IMR-90 (cell line): ENCODE data around the gene SPEG. TPM values are rescaled to one million over a fixed set of nuclear protein-coding genes. Genes with fewer than 3 reads are reported as not detected.

ENCODE experiments used
- ATAC-seq: fragments of 200-7000 bp; cut with Tn5 transposase; 2 replicates; pipeline ENCODE4 v1.9.1; 2020; ENCODE audit warnings: low read depth, mild to moderate bottlenecking, moderate library complexity
- BruUV-seq: library from RNA; stranded (reverse); fragments of 400-500 nt; replicated peaks from 2 replicates; lab custom pipeline; 2021; lab: Mats Ljungman, UMichigan
- CTCF ChIA-PET: fragments of 300-600 bp; formaldehyde crosslinking; extraction: SDS; loops from one replicate; lab custom pipeline; 2021; ENCODE audit warnings: antibody characterized with exemption; lab: Yijun Ruan, JAX
- POLR2A ChIA-PET: fragments of 300-600 bp; sonication (Branson Sonifier 250); formaldehyde crosslinking; loops from one replicate; lab custom pipeline; 2022; ENCODE audit warnings: antibody characterized with exemption; ENCODE audit not compliant: unreplicated experiment; lab: Charles Lee
- DNase-seq: peaks from one replicate; pipeline ENCODE4 v3.0.0; 2013
- H2AFZ ChIP-seq: replicated peaks from 2 replicates; pipeline ENCODE3; 2013; ENCODE audit warnings: low read length, mild to moderate bottlenecking; ENCODE audit not compliant: poor library complexity
- H2AK5ac ChIP-seq: 2 replicates; pipeline ENCODE4 v1.6.1; 2013; ENCODE audit warnings: low read depth, low read length, inconsistent platforms
- H2AK9ac ChIP-seq: replicated peaks from 2 replicates; pipeline ENCODE3; 2013; ENCODE audit warnings: mild to moderate bottlenecking, low read depth, low read length, moderate library complexity; ENCODE audit not compliant: poor library complexity
- H2BK120ac ChIP-seq: 2 replicates; pipeline ENCODE4 v1.6.1; 2013; ENCODE audit warnings: low read depth, low read length, inconsistent platforms
- H2BK15ac ChIP-seq: 3 replicates; pipeline ENCODE4 v1.6.1; 2013; ENCODE audit warnings: low read depth, low read length, inconsistent platforms
- H2BK20ac ChIP-seq: 2 replicates; pipeline ENCODE4 v1.6.1; 2013; ENCODE audit warnings: low read depth, mild to moderate bottlenecking, inconsistent platforms, low read length, moderate library complexity
- H2BK5ac ChIP-seq: 2 replicates; pipeline ENCODE4 v1.6.1; 2013; ENCODE audit warnings: mild to moderate bottlenecking, low read depth, low read length, inconsistent platforms; ENCODE audit not compliant: poor library complexity, severe bottlenecking
- H3K14ac ChIP-seq: replicated peaks from 2 replicates; pipeline ENCODE4 v1.6.1; 2013; ENCODE audit warnings: low read depth, low read length, inconsistent platforms
- H3K18ac ChIP-seq: 2 replicates; pipeline ENCODE4 v1.6.1; 2013; ENCODE audit warnings: low read depth, low read length, control low read depth
- H3K23ac ChIP-seq: 2 replicates; pipeline ENCODE4 v1.6.1; 2013; ENCODE audit warnings: low read depth, low read length, inconsistent platforms
- H3K27ac ChIP-seq: 2 replicates; pipeline ENCODE4 v1.5.1; 2013; ENCODE audit warnings: mild to moderate bottlenecking, control low read depth, low read length; ENCODE audit not compliant: insufficient read depth
- H3K27me3 ChIP-seq: 2 replicates; pipeline ENCODE4 v1.6.1; 2013; ENCODE audit warnings: low read length; ENCODE audit not compliant: control insufficient read depth, insufficient read depth
- H3K36me3 ChIP-seq: 2 replicates; pipeline ENCODE4 v1.6.1; 2013; ENCODE audit warnings: low read length, mixed read lengths; ENCODE audit not compliant: control insufficient read depth, insufficient read depth
- H3K4ac ChIP-seq: 2 replicates; pipeline ENCODE4 v1.6.1; 2013; ENCODE audit warnings: low read depth, low read length, inconsistent platforms
- H3K4me1 ChIP-seq: 2 replicates; pipeline ENCODE4 v1.6.1; 2013; ENCODE audit warnings: low read length, mixed read lengths; ENCODE audit not compliant: control insufficient read depth, insufficient read depth
- H3K4me2 ChIP-seq: 2 replicates; pipeline ENCODE4 v1.6.1; 2013; ENCODE audit warnings: low read depth, mild to moderate bottlenecking, control low read depth, low read length, moderate library complexity
- H3K4me3 ChIP-seq: 2 replicates; pipeline ENCODE4 v1.5.1; 2013; ENCODE audit warnings: low read depth, mild to moderate bottlenecking, control low read depth, low read length, moderate library complexity; ENCODE audit not compliant: insufficient read depth
- H3K56ac ChIP-seq: 2 replicates; pipeline ENCODE4 v1.6.1; 2013; ENCODE audit warnings: low read length, inconsistent platforms; ENCODE audit not compliant: insufficient read depth; ENCODE audit errors: extremely low read depth
- H3K79me1 ChIP-seq, 2 experiments: 2 replicates each; pipeline ENCODE4 v1.6.1; 2013; ENCODE audit warnings: low read length in 2 of 2, inconsistent platforms in 1 of 2, low read depth in 1 of 2
- H3K9ac ChIP-seq: 2 replicates; pipeline ENCODE4 v1.6.1; 2013; ENCODE audit warnings: low read depth, low read length, control low read depth
- H3K9me1 ChIP-seq: 2 replicates; pipeline ENCODE4 v1.6.1; 2013; ENCODE audit warnings: low read length, inconsistent platforms; ENCODE audit not compliant: insufficient read depth
- H3K9me3 ChIP-seq: 2 replicates; pipeline ENCODE4 v1.6.1; 2013; ENCODE audit warnings: low read length; ENCODE audit not compliant: control insufficient read depth, insufficient read depth
- H4K20me1 ChIP-seq: 2 replicates; pipeline ENCODE4 v1.6.1; 2013; ENCODE audit warnings: low read length, inconsistent platforms; ENCODE audit not compliant: insufficient read depth
- H4K5ac ChIP-seq: 2 replicates; pipeline ENCODE4 v1.6.1; 2013; ENCODE audit warnings: mild to moderate bottlenecking, low read depth, low read length, control low read depth
- H4K8ac ChIP-seq, 2 experiments: 2 replicates each; pipeline ENCODE4 v1.6.1; 2013; ENCODE audit warnings: low read depth in 2 of 2, low read length in 2 of 2, control low read depth in 1 of 2, inconsistent platforms in 1 of 2
- H4K91ac ChIP-seq: 2 replicates; pipeline ENCODE4 v1.6.1; 2013; ENCODE audit warnings: low read depth, low read length, inconsistent platforms; ENCODE audit not compliant: insufficient read depth
- BHLHE40 ChIP-seq: fragments of 150-350 bp; IDR thresholded peaks from 2 replicates; pipeline ENCODE4 v1.6.1; 2016; ENCODE audit warnings: mild to moderate bottlenecking, low read depth, low read length
- FOS ChIP-seq: fragments of 150-350 bp; IDR thresholded peaks from 2 replicates; pipeline ENCODE4 v1.6.1; 2016; ENCODE audit warnings: low read depth, low read length
- MAFK ChIP-seq: IDR thresholded peaks from 2 replicates; pipeline ENCODE4 v1.6.1; 2012; ENCODE audit warnings: low read depth, low read length, improper control_type of control experiment
- MAZ ChIP-seq: IDR thresholded peaks from 2 replicates; pipeline ENCODE4 v1.6.1; 2012; ENCODE audit warnings: low read depth, mild to moderate bottlenecking, low read length, improper control_type of control experiment, moderate library complexity, borderline replicate concordance
- RAD21 ChIP-seq: IDR thresholded peaks from 2 replicates; pipeline ENCODE4 v1.6.1; 2012; ENCODE audit warnings: low read length, improper control_type of control experiment
- SMC3 ChIP-seq: fragments of 150-350 bp; IDR thresholded peaks from 2 replicates; pipeline ENCODE4 v1.6.1; 2016; ENCODE audit warnings: low read depth, mild to moderate bottlenecking, antibody characterized with exemption, low read length, moderate library complexity
- WGBS, 2 experiments: methylation state at CpG; one replicate each; pipeline versions ENCODE4 v1.1.5 to v1.1.7; 2013; ENCODE audit warnings: missing lambda C conversion rate in 2 of 2; ENCODE audit not compliant: insufficient read length in 1 of 2; ENCODE audit errors: extremely low coverage in 2 of 2; 5-methylcytosine and 5-hydroxymethylcytosine counted together
- dilution Hi-C: fragments of 300-500 bp; cut with HindIII; formaldehyde crosslinking; loops from one replicate; pipeline ENCODE4 v1.14.3; 2018; ENCODE audit warnings: low sequenced_read_pairs; ENCODE audit not compliant: unreplicated experiment
- in situ Hi-C: fragments of 300-500 bp; cut with MboI; formaldehyde crosslinking; loops from 3 replicates; pipeline ENCODE4 v1.14.3; 2019; ENCODE audit warnings: low sequenced_read_pairs, inconsistent platforms, mixed read lengths
- intact Hi-C: fragments of 100-400 bp; cut with micrococcal nuclease; formaldehyde crosslinking; loops from 2 replicates; pipeline ENCODE4 v1.10.0; 2022
- polyA plus RNA-seq, 3 experiments: library from polyadenylated mRNA; depleted of rRNA; stranded (reverse); fragments of >200 nt; gene quantifications; 2 replicates each; pipeline ENCODE4 v1.2.3, GENCODE V29; 2012; ENCODE audit warnings: low replicate concordance in 1 of 3
- total RNA-seq: library from RNA; depleted of rRNA; stranded (reverse); fragments of >200 nt; gene quantifications from 2 replicates; pipeline ENCODE4 v1.2.3, GENCODE V29; 2012
- TF ChIP-seq, protein P1 (sequence below): conservative IDR thresholded peaks from 2 replicates; pipeline ENCODE4 v1.5.1; 2012; ENCODE audit warnings: mild to moderate bottlenecking, low read depth, low read length, improper control_type of control experiment

SPEG gene
- total and polyA plus RNA-seq, 2 of the 4 experiments (the other 2 are of a cell fraction): 6.8 to 81.6 TPM

DNA sequence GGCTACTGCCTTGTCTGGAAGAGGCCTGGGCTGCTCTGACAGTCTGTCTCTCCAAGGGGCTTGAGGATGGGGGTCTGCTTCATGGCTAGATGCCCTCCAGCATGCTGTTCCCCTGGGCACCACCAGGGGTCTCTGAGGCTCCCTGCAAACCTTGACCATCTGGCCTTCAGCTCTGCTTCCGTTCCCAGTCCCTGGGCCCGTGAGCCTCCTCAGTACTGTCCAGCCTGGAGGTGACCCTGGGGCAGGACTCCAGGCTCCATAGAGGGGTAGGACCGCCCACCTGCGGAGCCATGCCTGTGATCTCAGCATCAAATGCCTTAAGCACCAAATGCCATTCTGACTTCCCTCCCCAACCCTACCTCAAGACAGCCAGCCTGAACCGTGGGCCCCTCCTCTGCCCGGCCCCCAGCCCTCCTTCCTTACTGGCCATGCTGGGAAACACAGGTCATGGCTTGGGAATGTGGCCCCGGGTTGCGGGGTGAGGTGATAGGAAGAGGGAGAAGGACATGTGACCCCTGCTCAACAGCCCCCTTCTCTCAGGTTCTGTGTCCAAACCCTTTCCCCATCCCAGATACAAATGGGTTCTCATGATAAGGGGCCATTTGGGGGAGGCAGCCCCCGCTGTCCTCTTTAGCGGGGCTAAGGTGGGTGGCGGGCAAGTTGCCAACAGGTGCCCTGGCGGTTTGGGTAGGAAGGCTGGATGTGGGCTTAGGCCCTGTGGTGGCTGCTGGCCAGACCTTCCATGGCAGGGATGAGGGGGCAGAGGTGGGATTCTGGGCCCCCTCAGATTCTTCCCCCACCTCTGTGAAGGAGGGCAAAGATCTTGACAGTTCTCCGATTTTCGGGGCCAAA is 25.0 kb downstream of the SPEG start:
- H2BK15ac ChIP-seq: peak overlapping the region; percentile 56; the same call in 2 of the 3 replicates
- H3K4me3 ChIP-seq: no peak overlapping the region
- peak; percentile 72 for TF ChIP-seq RAD21
- 0 out of 2 replicates have a peak, but pooled peaks have one; percentile 33 for TF ChIP-seq BHLHE40
- TF ChIP-seq SMC3: peak; percentile 68
- TF ChIP-seq FOS: no peak
- TF ChIP-seq, protein P1, sequence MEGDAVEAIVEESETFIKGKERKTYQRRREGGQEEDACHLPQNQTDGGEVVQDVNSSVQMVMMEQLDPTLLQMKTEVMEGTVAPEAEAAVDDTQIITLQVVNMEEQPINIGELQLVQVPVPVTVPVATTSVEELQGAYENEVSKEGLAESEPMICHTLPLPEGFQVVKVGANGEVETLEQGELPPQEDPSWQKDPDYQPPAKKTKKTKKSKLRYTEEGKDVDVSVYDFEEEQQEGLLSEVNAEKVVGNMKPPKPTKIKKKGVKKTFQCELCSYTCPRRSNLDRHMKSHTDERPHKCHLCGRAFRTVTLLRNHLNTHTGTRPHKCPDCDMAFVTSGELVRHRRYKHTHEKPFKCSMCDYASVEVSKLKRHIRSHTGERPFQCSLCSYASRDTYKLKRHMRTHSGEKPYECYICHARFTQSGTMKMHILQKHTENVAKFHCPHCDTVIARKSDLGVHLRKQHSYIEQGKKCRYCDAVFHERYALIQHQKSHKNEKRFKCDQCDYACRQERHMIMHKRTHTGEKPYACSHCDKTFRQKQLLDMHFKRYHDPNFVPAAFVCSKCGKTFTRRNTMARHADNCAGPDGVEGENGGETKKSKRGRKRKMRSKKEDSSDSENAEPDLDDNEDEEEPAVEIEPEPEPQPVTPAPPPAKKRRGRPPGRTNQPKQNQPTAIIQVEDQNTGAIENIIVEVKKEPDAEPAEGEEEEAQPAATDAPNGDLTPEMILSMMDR: peak; percentile 78
- TF ChIP-seq MAZ: peak; percentile 53; the same call in 1 of the 2 replicates
- TF ChIP-seq MAFK: no peak
- H3K56ac ChIP-seq: no peak overlapping the region
- dilution Hi-C loops (no loop called here), intact Hi-C loops (loop anchor here (1.0 to 5.0 kb wide), 3 partner anchors 39 to 63 kb away; partner anchors contain the start of gene GMPPA), in situ Hi-C loops (loop anchor here (5.0 kb wide), 1 partner anchor 52 kb away; no protein-coding TSS in a partner anchor)
- WGBS, 2 experiments: 28% methylated on average over 3 of the region's 14 CpGs; no CpG with 5 or more reads in 1 of the 2 experiments
- peak overlapping the region; percentile 66 for H3K9ac ChIP-seq
- peak overlapping the region; percentile 60 for H2BK120ac ChIP-seq
- no peaks in the 10 kb centered on the region for H4K20me1 ChIP-seq
- DNase-seq (peak; percentile 63), ATAC-seq (peak; percentile 72)
- peak overlapping the region; percentile 90 for H3K27ac ChIP-seq
- POLR2A ChIA-PET: no interaction called here
- H2AK9ac ChIP-seq: peak overlapping the region; percentile 90
- H3K18ac ChIP-seq: peak overlapping the region; percentile 70
- peak overlapping the region; percentile 69 for H4K91ac ChIP-seq
- H3K4ac ChIP-seq: peak overlapping the region; percentile 88
- H4K5ac ChIP-seq: peak overlapping the region; percentile 72
- peak overlapping the region; percentile 77 for H3K23ac ChIP-seq
- no peaks in the 10 kb centered on the region for H3K9me3 ChIP-seq
- H3K9me1 ChIP-seq: peaks cover 14% of the 10 kb centered on the region
- H2AK5ac ChIP-seq: peak overlapping the region; percentile 79
- peaks cover 24% of the 10 kb centered on the region for H3K4me1 ChIP-seq
- peaks cover 24% of the 10 kb centered on the region; the same call in 1 of the 2 replicates for H3K36me3 ChIP-seq
- H3K79me1 ChIP-seq: peaks cover 0 to 34% of the 10 kb centered on the region in 2 experiments; a peak in 2 of 4 replicates
- peak overlapping the region; percentile 90 to 95 for H4K8ac ChIP-seq
- CTCF ChIA-PET: interaction anchor here (0.6 to 2.0 kb wide), 10 partner anchors 9 to 73 kb away, joined by 3 to 7 read pairs (median 4); partner anchors contain the start of gene DNPEP
- BruUV-seq: no TSS peak
- peak overlapping the region; percentile 47 for H3K14ac ChIP-seq
- H3K4me2 ChIP-seq: peak overlapping the region; percentile 70; the same call in 1 of the 2 replicates
- H3K27me3 ChIP-seq: no peaks in the 10 kb centered on the region
- peak overlapping the region; percentile 80 for H2AFZ ChIP-seq
- peak overlapping the region; percentile 57 for H2BK20ac ChIP-seq
- H2BK5ac ChIP-seq: peak overlapping the region; percentile 91
